H7 (cell line): ENCODE data around the gene LMAN2. TPM values are rescaled to one million over a fixed set of nuclear protein-coding genes. Genes with fewer than 3 reads are reported as not detected.
A peak's percentile ranks its signal among the peaks of the same experiment; 100 is the strongest.

ENCODE experiments used
- DNase-seq: peaks from one replicate; pipeline ENCODE4 v3.0.0; 2012
- H3K27me3 ChIP-seq: 2 replicates; pipeline ENCODE4 v1.6.0; 2011; ENCODE audit warnings: mild to moderate bottlenecking, low read length; ENCODE audit not compliant: control insufficient read depth, insufficient read depth
- H3K36me3 ChIP-seq: replicated peaks from 2 replicates; pipeline ENCODE4 v1.5.1; 2011; ENCODE audit warnings: low read length; ENCODE audit not compliant: control insufficient read depth, insufficient read depth
- H3K4me3 ChIP-seq: 2 replicates; pipeline ENCODE4 v1.5.1; 2011; ENCODE audit warnings: low read depth, mild to moderate bottlenecking, control low read depth, low read length, moderate library complexity; ENCODE audit not compliant: insufficient read depth
- total RNA-seq: library from RNA; depleted of rRNA; stranded (reverse); fragments of >200 nt; shearing (Covaris generic); gene quantifications from 2 replicates; pipeline ENCODE4 v1.2.3, GENCODE V29; 2014

The LMAN2 gene
- total RNA-seq, 1 experiment from 2014 or later, result 221 TPM

GRCh38 chr5:177372034-177372896 is 20.8 kb upstream of the LMAN2 start:
- peak; percentile 30 for DNase-seq
- H3K4me3 ChIP-seq, result no peak overlapping the region
- peaks cover 2% of the 10 kb centered on the region for H3K36me3 ChIP-seq
- peaks cover 12% of the 10 kb centered on the region for H3K27me3 ChIP-seq

DNA sequence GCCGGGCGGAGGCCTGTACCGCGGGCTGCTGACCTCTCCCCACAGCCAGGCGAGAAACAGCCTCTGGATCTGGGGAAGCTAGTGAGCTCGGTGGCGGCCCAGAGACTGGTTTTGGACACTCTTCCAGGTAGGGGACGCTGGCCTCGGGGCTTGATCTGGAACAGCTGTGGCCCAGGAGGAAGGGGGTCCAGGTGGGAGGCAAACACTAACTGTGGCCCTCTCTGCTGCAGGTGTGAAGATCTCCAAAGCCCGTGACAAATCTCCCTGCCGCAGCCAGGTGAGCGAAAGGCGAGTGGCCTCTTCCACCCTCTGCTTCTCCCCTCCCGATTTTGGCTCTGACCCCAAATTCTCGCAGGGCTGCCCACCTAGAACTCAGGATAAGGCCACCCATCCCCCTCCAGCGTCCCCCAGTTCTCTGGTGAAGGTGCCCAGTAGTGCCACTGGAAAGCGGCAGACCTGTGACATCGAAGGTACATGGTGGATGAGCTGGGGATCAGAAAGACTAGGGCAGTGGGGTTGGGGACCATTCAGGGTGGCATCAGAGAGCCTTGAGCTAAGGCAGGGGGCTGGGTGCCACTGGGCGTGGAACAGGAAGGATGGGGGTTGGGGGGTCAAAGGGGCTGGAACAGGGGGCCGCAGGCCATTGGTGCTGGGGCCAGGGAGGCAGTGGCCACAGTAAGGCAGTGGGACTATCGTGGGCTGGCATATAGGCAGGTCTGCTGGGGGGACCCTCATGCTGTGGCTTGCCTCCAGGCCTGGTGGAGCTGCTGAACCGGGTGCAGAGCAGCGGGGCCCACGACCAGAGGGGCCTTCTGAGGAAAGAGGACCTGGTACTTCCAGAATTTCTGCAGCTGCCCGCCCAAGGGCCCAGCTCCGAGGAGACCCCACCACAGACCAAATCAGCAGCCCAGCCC is 19.9 kb upstream of the LMAN2 start:
- peak; percentile 40 for DNase-seq
- Histone ChIP-seq H3K27me3 (peaks cover 13% of the 10 kb centered on the region), H3K36me3 (peaks cover 2% of the 10 kb centered on the region), H3K4me3 (peak overlapping the region; percentile 49)

GRCh38 chr5:177370488-177371119 is 19.1 kb upstream of the LMAN2 start:
- Histone ChIP-seq H3K36me3 (peaks cover 2% of the 10 kb centered on the region), H3K27me3 (peaks cover 13% of the 10 kb centered on the region), H3K4me3 (peak overlapping the region; percentile 49)
- peak; percentile 99 for DNase-seq

DNA sequence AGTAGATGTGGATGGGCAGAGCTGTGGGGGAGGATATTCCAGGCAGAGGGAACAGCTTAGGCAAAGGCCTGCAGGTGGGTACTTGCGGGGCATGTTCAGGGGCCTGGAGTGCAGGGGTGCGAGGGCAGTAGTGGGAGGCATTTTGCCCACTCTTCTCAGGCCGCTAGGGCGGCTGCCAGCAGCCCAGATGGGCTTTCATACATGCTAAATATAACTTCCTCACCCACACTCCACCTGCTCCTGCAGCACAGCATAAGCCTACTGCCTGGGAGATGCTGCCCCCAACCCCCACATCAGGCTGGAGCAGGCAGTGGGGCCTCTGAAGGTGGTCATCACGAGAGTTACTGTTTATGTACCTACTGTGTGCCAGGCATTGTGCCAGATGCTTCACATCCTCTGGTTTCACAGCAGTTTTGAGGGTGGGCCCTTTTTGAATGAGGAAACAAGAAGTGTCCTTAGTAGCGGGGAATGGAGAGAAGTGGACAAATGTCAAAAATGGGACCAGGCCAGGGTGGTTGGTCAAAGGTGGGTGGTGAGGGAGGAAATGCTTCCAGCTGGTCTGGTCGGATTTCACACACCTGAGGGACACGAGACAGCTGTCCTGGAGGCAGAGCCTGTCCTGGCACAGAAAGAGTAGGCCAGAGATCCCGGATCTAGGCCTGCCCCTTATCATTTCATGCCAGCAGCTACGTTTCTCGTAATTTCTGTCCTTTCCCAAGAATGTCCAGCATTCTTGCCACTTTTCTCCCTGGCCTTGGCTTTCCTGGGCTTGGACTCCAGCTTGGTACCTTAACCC is 18.4 kb upstream of the LMAN2 start:
- DNase-seq, result no peak
- Histone ChIP-seq H3K27me3 (peaks cover 13% of the 10 kb centered on the region), H3K36me3 (peaks cover 2% of the 10 kb centered on the region), H3K4me3 (no peak overlapping the region)

GRCh38 chr5:177368869-177369644 is 17.6 kb upstream of the LMAN2 start:
- DNase-seq, result peak; percentile 77
- peaks cover 2% of the 10 kb centered on the region for H3K36me3 ChIP-seq
- peaks cover 13% of the 10 kb centered on the region for H3K27me3 ChIP-seq
- H3K4me3 ChIP-seq, result no peak overlapping the region

DNA sequence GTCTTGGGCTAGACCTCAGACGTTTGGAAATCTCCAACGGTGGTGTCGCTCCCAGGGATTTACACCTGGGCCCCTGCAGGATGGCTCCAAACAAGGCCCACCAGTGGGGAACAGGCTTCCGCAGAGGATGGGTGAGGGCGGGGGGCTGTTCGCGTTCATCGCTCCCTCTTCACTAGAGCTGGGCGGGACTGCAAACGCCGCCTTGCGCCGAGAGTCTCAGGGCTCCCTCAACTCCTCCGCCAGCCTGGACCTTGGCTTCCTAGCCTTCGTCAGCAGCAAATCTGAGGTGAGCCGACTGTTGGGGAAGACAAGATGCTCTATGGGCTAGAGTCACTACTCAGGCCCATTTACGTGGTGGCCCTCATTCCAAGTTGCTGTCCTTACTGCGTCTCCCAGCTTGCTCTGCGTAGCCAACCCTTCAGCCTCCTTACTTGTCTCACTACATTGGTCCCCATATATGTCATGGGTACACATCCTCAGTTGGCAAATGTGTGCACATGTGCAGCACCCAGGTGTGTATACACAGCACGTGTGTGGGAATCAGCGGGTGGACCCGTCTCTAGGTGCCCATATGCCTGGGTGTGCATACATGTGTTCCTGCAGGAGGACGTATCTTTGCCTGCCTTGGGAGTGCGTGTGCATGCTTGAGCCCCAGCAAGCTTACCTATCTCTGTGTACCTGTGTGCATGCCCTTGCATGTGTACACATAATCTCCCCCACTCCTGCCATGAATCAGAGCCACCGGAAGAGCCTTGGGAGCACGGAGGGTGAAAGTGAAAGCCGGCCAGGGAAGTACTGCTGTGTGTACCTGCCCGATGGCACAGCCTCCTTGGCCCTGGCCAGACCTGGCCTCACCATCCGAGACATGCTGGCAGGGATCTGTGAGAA is 16.8 kb upstream of the LMAN2 start:
- Histone ChIP-seq H3K27me3 (peaks cover 13% of the 10 kb centered on the region), H3K36me3 (peaks cover 2% of the 10 kb centered on the region), H3K4me3 (peak overlapping the region; percentile 69)
- peak; percentile 55 for DNase-seq

DNA sequence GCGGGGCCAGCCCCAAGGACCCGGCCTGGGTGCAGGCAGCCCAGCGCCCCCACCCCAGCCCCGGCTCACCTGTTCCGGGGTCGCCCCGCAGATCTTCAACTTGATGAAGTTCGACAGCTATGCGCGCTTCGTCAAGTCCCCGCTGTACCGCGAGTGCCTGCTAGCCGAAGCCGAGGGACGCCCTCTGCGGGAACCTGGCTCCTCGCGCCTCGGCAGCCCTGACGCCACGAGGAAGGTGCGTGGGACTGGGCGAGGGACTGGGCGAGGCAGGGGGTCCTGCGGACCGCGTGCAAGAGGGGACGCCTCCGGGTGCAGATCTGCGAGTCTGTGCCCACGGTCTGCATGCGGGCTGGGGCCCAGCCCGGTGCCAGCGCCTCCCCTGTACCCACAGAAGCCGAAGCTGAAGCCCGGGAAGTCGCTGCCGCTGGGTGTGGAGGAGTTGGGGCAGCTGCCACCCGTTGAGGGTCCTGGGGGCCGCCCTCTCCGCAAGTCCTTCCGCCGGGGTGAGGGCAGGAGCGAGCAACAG is 15.9 kb upstream of the LMAN2 start:
- DNase-seq, result no peak
- Histone ChIP-seq H3K27me3 (peaks cover 13% of the 10 kb centered on the region), H3K4me3 (peak overlapping the region; percentile 69), H3K36me3 (peaks cover 2% of the 10 kb centered on the region)

- H3K27me3 ChIP-seq, result peaks cover 17% of the 10 kb centered on the region
- H3K4me3 ChIP-seq, result peak overlapping the region; percentile 69
- peak; percentile 100 for DNase-seq
- no peaks in the 10 kb centered on the region; the same call in 1 of the 2 replicates for H3K36me3 ChIP-seq
Measured at GRCh38 chr5:177366528-177367322, 15.3 kb upstream of the LMAN2 start.

DNA sequence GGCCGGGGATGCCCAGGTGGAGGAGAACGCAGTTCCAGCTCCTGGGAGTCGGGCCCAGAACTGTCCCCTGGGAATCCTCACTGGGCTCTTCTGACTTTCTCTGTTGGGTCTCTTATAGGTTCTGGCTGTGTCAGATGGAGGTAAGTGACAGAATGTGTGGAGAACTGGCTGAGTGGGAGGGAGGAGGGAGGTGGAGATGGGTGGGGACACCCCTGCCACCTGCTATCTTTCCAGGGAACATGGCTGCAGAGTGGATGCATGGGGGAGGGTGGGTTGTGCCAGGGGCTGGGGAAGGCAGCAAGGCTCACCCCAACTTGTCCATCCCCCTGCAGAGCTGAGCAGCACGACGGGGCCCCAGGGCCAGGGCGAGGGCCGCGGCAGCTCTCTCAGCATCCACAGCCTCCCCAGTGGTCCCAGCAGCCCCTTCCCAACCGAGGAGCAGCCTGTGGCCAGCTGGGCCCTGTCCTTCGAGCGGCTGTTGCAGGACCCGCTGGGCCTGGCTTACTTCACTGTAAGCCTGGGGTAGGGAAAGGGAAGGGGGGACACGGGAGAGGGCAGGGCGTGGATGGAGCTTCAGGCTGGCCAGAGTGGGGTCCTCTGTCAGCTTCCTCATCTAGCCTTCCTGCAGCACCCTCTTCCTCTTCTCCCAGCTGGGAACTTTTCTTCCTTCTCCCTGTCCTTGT is 14.5 kb upstream of the LMAN2 start:
- H3K4me3 ChIP-seq, result peak overlapping the region; percentile 43; the same call in 1 of the 2 replicates
- H3K27me3 ChIP-seq, result peaks cover 17% of the 10 kb centered on the region
- H3K36me3 ChIP-seq, result no peaks in the 10 kb centered on the region; the same call in 1 of the 2 replicates
- peak; percentile 68 for DNase-seq

- peak; percentile 44 for DNase-seq
- Histone ChIP-seq H3K4me3 (no peak overlapping the region), H3K36me3 (no peaks in the 10 kb centered on the region; the same call in 1 of the 2 replicates), H3K27me3 (peaks cover 17% of the 10 kb centered on the region)
Measured at GRCh38 chr5:177364159-177364962, 12.9 kb upstream of the LMAN2 start.

DNA sequence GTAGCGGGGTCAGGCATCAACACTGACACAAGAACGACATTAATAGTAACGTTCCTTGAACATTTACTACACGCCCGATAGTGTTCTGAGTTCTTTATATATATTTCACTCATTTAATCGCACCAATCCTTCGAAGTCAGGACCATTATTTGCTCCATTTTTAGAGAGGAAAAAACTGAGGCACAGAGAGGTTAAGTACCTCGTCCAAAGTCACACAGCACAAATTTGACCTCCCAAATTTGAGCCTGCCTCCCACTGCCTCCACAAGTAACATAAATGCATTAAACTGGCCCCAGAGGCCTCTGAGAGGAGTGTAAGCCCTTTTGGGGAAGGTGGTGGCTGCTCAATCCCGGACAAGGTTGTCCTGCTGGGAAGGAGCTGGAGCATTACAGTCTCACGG is 12.1 kb upstream of the LMAN2 start:
- peaks cover 17% of the 10 kb centered on the region for H3K27me3 ChIP-seq
- peak overlapping the region; percentile 63 for H3K4me3 ChIP-seq
- no peak for DNase-seq
- H3K36me3 ChIP-seq, result no peaks in the 10 kb centered on the region; the same call in 1 of the 2 replicates
